Measurements from ENCODE around the gene COL2A1.

The COL2A1 gene

DNA sequence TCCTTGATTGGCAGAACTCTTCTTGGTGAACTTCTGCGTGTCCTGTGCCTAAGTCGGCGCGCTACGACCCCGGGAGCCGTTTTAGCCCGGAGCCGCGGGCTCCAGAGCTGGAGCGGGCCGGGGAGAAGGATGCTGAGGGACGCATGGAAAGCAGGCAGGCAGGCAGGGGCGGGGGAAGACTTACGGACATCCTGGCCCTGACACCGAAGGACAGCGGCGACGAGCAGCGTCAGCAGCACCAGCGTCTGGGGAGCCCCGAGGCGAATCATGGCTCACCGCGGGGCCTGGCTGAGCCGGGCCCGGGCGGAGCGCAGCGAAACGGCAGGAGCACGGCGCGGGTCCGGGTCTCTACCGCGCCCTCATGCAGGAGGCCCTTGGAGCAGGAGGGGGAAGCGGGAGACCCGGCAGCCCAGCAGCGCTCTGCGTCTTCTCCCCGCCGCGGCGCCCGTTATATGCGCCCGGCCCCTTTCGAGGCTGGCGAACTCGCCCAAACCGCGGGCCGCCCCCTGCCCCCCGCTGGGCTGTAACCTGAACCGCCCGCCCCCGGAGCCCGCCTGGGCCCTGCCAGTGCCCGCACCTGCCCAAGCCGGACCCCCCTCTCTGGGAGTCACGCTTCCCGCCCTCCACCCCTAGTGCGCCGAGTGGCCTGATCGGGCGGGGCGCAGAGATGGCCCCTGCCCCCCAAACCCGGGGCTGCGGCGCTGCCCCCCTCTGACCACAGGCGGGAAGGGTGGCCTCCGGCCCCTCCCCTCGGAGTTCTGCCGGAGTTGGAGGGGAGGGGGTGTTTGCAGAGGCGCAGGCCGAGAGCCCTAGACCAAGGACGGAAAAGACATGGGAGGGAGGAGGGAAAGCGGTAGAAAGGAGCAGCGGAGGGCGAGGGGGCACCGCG lies at the start of gene COL2A1:
Gene COL2A1, minus strand, starts transcription at position 424 of the 889 bp plus-strand sequence. Its CDS starts 155 bp downstream, at position 269.
- DNase-seq (ENCODE audit: low read depth in 1 of 2, low spot score in 1 of 2) = no peak
- in situ Hi-C loops (cut with HindIII; ENCODE audit: low pct_unique_long_range_greater_than_20kb, low sequenced_read_pairs) = no loop called here
- no peak for TF ChIP-seq JUND (IDR thresholded peaks at IDR 0.05; ENCODE audit: low read depth)

DNA sequence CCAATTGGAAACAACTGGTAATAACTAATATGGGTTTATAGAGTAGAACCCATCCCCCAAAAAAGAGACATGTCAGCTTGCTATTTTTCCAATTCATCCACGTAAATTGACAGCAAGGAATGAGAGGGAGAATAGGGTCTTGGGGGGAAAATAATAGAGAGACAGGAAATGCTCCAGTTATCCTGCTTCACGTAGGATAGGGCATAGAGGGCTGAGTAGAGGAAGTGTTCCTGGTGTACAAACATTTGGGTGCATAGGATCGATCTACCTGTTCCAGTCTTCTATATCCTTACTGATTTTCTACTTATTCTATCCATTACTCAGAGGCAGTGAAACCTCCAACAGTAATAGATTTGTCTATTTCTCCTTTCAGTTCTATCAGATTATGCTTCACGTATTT lies 49.6 kb upstream of the COL2A1 start:
- TF ChIP-seq JUND (IDR thresholded peaks at IDR 0.05; ENCODE audit: low read depth) = no peak
- no peak for DNase-seq (ENCODE audit: low read depth in 1 of 2, low spot score in 1 of 2)
- in situ Hi-C loops (cut with HindIII; ENCODE audit: low pct_unique_long_range_greater_than_20kb, low sequenced_read_pairs) = no loop called here

DNA sequence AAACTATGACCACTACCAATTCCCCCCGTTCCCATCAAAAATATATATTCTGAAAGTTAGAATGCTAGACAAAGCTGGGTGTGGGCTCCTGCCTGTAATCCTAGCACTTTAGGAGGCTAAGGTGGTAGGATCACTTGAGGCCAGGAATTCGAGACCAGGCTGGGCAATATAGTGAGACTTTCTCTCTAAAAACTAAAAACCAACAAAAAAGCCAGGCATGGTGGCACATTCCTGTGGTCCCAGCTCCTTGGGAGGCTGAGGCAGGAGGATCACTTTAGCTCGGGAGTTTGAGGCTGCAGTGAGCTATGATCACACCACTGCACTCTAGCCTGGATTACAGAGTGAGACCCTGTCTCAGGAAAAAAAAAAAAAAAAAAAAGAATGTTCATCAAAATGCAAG lies 48.8 kb upstream of the COL2A1 start:
- no peak for DNase-seq (ENCODE audit: low read depth in 1 of 2, low spot score in 1 of 2)
- in situ Hi-C loops (cut with HindIII; ENCODE audit: low pct_unique_long_range_greater_than_20kb, low sequenced_read_pairs) = no loop called here
- no peak for TF ChIP-seq JUND (IDR thresholded peaks at IDR 0.05; ENCODE audit: low read depth)

DNA sequence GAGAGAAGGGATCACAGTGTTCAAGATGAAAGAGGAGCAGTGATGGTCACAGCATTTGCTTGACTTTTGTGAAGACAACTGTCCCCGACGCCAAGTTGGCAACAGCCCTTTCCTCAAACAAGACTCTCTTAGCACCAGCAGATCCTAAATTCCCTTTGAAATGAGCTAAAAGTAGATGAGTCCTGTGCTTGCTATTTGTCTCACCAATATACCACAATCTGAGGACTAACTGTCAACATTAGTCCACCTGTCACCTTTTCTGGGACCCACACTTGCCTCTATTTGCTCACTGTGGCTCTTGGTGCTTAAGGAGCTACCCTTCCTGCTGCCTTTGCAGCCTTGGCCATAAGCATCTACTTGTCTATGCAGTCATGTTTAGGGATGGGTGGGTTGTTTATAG lies 47.4 kb upstream of the COL2A1 start:
- no peak for TF ChIP-seq JUND (IDR thresholded peaks at IDR 0.05; ENCODE audit: low read depth)
- in situ Hi-C loops (cut with HindIII; ENCODE audit: low pct_unique_long_range_greater_than_20kb, low sequenced_read_pairs) = no loop called here
- no peak for DNase-seq (ENCODE audit: low read depth in 1 of 2, low spot score in 1 of 2)

DNA sequence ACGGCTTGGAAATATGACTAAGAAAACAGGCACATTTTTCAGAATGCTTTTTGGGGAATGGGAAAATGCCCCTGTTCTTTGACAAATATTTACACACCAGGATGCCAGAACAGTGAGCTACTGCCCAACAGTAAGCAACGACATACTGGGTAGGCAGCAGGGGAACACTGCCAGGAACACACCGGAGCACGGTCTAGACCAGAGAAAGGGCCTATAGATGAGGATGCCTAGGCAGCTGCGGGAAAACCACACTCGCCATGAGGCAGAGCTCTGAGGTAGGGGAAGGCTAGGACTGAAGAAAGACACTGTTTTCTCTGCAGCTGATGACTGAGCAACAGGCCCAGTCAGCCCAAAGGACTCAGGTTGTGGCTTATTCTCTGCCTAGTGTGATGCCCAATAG lies 45.9 kb upstream of the COL2A1 start:
- DNase-seq (ENCODE audit: low read depth in 1 of 2, low spot score in 1 of 2) = no peak
- no peak for TF ChIP-seq JUND (IDR thresholded peaks at IDR 0.05; ENCODE audit: low read depth)
- in situ Hi-C loops (cut with HindIII; ENCODE audit: low pct_unique_long_range_greater_than_20kb, low sequenced_read_pairs) = no loop called here

DNA sequence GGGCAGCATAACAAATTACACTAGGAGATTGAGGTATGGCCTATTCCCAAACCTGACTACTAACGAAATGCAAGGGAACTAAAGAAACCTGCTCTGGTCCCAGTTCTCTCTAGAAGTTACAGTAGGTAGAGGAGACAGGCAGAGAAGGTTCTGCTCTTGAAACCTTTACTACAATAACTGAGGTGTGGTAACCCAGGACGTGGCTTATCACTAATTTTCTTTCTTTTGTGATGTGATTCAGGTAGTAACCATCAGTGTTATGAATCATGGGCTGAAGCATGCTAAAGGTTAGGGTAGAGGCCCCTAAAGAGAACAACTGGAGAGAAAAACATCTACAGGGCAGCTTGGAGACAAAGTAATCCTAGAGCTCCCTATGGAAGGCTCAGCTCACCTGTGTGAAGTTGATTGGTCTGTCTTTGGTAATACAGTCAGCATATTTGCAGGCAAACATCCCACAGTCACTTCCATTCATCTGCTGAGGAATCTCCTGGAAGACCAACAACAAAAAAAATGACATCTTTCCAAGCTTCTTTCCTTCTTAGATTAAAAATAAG lies 41.8 kb upstream of the COL2A1 start:
- DNase-seq (ENCODE audit: low read depth in 1 of 2, low spot score in 1 of 2) = no peak
- in situ Hi-C loops (cut with HindIII; ENCODE audit: low pct_unique_long_range_greater_than_20kb, low sequenced_read_pairs) = no loop called here
- TF ChIP-seq JUND (IDR thresholded peaks at IDR 0.05; ENCODE audit: low read depth) = no peak

DNA sequence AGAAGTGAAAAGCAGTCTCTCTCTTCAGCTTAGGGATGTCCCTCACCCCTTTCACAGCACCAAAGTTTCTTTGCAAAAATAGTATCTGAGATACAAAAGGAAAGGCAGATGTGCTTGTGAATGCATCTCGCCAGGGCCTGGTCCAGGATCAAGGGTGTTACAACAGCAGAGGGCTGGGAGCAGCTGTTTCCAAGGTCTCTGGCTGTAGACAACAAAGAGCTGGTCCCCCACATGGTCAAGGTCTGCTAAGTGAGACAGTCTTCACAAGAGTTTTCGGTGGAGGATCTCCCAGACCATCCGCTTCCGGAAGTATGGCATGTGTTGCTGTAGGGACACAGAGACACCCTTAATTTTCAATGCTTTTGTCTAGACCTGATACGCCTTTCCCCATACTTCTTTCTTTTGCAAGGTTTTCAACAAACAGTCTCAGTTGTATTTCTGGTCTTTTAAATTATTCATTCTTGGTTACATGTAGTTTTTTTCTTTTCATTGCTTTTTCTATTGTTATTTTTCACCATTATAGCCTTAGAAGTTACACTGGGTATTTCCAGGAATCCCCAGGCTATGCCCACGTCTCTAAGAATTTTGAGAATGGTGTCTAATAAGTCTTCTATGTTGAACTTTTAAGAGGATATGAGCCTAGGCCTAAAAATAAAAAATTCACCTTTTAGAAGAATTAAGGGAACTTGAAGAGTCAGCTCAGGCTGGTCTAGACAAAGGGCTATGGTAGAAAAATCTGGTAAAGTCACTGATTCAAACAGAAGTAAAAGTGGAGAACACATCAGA lies 41.0 kb upstream of the COL2A1 start:
- in situ Hi-C loops (cut with HindIII; ENCODE audit: low pct_unique_long_range_greater_than_20kb, low sequenced_read_pairs) = no loop called here
- no peak for TF ChIP-seq JUND (IDR thresholded peaks at IDR 0.05; ENCODE audit: low read depth)

DNA sequence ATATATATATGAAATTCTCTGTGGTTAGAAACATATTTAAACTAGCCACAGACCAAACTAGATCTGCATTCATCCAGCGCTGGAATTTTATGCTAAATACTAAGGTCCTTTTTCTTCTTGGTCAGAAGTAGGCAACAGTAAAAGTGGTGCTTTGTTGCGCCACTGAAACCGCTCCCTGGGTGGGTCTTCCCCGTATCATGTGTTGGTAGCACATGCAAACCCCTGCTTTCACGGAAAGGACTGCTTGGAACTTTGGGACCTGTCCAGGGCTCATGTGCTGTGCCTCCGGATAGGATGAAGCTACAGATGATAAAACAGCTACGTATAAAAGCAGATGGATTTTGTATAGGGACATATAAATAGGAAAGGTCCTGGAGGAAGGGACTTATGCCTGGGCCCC lies 40.1 kb upstream of the COL2A1 start:
- in situ Hi-C loops (cut with HindIII; ENCODE audit: low pct_unique_long_range_greater_than_20kb, low sequenced_read_pairs) = no loop called here
- DNase-seq (ENCODE audit: low read depth in 1 of 2, low spot score in 1 of 2) = no peak
- TF ChIP-seq JUND (IDR thresholded peaks at IDR 0.05; ENCODE audit: low read depth) = no peak

More for the DNA sequence above, 41.0 kb upstream of the COL2A1 start:
- no peak for DNase-seq (ENCODE audit: low read depth in 1 of 2, low spot score in 1 of 2)

DNA sequence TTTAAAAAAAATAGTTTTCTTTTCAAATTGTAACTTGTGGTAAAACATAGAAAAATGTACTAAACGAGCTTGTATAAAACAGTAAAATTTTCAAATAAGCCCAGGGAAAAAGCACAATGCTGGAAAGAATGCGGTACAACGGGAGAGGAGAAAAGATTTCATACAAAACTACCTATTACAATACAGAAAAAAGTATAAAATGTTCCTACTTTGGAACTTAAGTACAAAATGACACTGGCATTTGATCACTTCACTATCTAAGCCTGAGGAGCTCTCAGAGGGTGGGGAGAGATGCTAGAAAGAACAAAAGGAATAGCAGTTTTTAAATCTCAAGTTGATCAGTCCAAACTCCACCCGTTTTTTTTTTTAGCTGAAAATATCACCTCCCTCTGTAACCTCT lies 39.5 kb upstream of the COL2A1 start:
- no peak for TF ChIP-seq JUND (IDR thresholded peaks at IDR 0.05; ENCODE audit: low read depth)
- no peak for DNase-seq (ENCODE audit: low read depth in 1 of 2, low spot score in 1 of 2)
- in situ Hi-C loops (cut with HindIII; ENCODE audit: low pct_unique_long_range_greater_than_20kb, low sequenced_read_pairs) = no loop called here

DNA sequence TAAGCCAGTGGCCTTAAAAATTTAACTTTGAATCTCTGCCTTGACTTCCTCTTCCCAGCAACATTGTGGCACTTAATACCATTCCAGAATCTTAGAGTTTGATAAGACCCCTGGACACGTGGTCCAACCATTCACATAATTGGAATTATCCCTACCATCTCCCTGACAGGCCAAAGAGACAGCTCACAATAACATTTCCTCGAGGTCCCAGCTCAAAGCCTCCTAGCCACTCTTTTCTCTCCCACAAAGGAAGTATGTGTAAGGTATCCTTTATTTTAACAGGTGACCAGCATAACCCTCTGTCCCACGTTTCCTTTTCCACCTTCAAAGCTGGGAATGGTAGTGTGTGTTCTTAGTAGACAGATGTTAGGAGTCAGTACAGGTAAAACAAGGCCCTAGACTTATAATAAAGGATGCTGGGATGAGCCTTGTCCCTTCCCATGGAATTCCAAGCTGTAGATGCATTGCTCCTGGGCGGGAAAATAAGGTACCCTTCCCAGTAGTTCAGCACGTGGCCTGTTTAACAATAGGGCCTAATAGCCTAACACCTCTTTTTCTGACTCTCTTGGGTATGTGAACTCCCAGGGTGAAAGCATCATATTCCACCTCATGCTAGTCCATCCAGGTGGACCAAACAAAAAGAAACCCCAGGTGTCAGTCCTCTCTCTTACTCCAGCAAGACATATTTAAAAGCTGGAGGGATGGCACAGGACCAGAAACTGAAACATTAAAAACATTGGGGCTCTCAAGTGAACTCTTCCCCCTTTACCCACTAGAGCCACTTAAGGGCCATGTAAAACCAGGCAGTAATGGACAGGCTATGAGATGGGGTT lies 37.5 kb upstream of the COL2A1 start:
- in situ Hi-C loops (cut with HindIII; ENCODE audit: low pct_unique_long_range_greater_than_20kb, low sequenced_read_pairs) = no loop called here
- TF ChIP-seq JUND (IDR thresholded peaks at IDR 0.05; ENCODE audit: low read depth) = no peak
- no peak for DNase-seq (ENCODE audit: low read depth in 1 of 2, low spot score in 1 of 2)

DNA sequence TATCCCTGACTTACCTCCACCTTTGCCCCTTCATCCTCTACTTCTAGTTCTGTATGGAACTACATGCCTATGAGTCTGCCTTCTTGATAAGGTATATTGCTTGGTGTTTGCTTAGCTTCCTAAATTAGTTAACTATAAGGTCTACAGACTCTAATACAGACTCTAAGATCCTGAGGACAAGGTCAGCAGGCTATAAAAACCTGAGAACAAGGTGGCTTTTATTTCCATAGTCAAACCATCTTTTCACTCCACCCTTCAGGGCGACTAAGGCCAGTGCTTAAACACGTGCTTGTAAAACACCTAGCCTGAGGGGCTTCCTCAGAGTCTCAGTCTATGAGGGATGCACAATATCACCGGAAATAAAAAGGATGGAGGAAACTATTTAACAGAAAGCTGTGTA lies 36.1 kb upstream of the COL2A1 start:
- in situ Hi-C loops (cut with HindIII; ENCODE audit: low pct_unique_long_range_greater_than_20kb, low sequenced_read_pairs) = no loop called here
- DNase-seq (ENCODE audit: low read depth in 1 of 2, low spot score in 1 of 2) = no peak
- TF ChIP-seq JUND (IDR thresholded peaks at IDR 0.05; ENCODE audit: low read depth) = no peak

DNA sequence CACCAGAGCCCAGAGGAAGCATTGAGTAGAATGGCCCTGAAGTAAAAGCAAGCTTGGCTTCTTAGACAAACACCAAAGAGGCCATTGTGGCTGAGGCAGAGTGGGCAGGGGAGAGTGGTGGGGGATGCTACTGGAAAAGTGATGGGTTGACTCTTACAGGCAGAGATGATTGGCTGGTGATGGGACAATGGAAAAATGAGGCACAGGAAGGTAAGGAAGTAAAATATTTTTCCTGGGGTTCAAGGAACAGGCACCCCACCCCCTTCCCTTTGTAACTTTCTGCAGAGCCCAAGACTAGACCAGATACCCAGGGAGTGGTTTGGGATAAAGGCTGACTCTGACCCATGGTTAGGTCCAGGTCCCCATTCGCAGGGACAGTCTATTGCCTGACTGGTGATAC lies 34.9 kb upstream of the COL2A1 start:
- no peak for DNase-seq (ENCODE audit: low read depth in 1 of 2, low spot score in 1 of 2)
- no peak for TF ChIP-seq JUND (IDR thresholded peaks at IDR 0.05; ENCODE audit: low read depth)
- in situ Hi-C loops (cut with HindIII; ENCODE audit: low pct_unique_long_range_greater_than_20kb, low sequenced_read_pairs) = no loop called here

Measured in T47D (cell line).